HK-2 (cell line): ENCODE data around the gene TVP23A.
A peak's percentile ranks its signal among the peaks of the same experiment; 100 is the strongest.
"Not testable (repeated sequence)": the region's sequence is repeated elsewhere in the genome, so short reads cannot be mapped to it uniquely, and the experiment has no call there.

ENCODE experiments used
- DNase-seq: peaks from one replicate; pipeline ENCODE4 v3.0.0-alpha.2; 2018; ENCODE audit not compliant: unreplicated experiment

Gene TVP23A

GRCh38 chr16:10835281-10835931 is 16.8 kb upstream of the TVP23A start:
- no peak for DNase-seq

DNA sequence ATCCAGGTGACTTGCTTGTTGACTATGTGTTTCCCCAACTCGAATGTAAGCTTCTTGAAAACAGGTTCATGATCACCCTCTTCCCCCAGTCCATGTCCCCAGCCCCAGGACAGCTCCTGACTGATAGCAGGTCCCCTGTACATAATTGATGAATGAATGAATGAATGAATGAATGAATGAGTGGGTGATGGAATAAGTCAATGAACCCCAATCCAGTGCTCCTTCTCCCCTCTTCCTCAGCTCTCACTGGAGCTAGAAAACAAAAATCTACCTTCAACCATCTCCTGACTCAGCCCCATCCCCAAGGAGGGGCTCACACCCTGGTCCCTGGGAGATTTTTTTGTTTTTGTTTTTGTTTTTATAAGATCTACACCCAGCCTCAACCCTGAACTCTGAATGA is 16.2 kb upstream of the TVP23A start:
- no peak for DNase-seq

DNA sequence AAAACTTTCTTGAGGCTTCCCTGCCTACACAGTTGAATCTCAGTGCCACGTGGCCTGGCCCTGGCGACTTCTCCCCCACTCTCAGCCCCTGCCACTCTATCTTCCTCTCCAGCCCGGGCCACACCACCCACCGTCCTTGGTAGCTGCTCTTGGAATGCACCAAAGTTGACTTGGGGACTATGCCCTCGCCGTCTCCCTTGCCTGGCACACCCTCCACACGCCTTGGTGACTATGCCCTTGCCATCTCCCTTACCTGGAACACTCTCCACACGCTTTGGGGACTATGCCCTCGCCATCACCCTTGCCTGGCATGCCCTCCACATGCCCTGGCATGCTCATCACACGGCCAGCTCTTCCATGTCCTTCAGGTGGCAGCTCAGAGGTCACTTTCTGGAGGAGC is 15.5 kb upstream of the TVP23A start:
- DNase-seq = no peak

DNA sequence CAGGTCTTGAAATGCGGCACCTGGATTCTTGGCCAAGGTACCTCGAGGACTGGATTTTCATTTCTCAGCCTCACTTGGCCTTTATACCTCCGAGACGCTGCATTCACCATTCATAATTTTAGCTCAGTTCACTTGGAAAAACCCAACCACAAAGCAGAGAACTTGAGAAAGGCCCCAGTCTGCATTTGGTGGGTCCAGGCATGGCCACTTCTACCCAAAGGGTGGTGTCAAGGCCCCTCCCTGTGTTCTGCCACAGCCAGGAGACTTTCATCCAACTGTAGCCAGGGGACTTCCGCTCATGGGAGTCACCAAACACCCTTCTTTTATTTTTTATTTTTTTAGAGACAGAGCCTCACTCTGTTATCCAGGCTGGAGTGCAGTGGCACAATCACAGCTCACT is 14.7 kb upstream of the TVP23A start:
- no peak for DNase-seq

- DNase-seq = no peak
These were observed 13.6 kb upstream of the TVP23A start for GRCh38 chr16:10831894-10832886.

DNA sequence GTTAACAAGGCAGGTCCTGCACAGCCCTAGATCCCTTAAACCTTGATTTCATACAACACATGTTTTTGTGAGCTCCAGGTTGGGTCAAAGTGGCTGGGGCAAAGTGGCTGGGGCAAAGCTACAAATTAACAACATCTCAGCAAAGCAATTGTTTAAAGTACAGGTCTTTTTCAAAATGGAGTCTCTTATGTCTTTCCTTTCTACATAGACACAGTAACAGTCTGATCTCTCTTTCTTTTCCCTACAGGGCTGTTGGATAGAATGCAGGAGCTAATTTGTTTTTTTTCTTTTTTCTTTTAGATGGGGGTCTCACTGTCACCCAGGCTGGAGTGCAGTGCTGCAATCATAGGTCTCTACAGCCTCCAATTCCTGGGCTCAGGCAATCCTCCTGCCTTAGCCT is 11.6 kb upstream of the TVP23A start:
- DNase-seq = not testable (repeated sequence)

GRCh38 chr16:10829390-10830098 is 10.9 kb upstream of the TVP23A start:
- not testable (repeated sequence) for DNase-seq

DNA sequence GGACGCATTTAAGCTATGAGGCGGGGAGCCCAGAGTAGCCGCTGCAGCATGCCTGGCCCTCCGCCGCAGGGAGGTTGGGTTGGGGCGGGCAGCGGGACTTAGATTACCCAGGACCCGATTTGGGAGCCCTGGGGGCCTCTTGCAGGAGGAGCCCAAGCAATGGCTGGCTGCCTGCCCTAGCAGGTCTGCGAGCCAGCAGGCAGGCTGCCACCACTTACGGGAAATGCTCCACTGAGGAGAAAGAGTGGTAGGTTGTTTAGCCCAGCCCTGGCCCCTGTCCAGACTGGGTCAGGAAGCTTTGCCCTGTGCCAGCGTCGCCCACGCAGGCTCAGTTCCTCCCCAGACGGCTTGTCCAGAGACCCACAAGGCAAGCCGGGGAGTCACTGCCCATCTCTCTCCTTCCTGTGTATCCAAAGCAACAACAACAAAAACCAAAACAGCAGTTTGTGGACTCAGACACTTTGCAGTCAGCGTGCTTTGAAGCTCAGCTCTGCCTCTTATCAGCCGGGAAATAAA is 10.3 kb upstream of the TVP23A start:
- DNase-seq = peak; percentile 11

GRCh38 chr16:10827691-10828341 is 9.2 kb upstream of the TVP23A start:
- peak; percentile 15 for DNase-seq

GRCh38 chr16:10824111-10824893 is 5.7 kb upstream of the TVP23A start:
- DNase-seq = no peak

- DNase-seq = no peak
These were observed 4.1 kb upstream of the TVP23A start for GRCh38 chr16:10822702-10823101.

DNA sequence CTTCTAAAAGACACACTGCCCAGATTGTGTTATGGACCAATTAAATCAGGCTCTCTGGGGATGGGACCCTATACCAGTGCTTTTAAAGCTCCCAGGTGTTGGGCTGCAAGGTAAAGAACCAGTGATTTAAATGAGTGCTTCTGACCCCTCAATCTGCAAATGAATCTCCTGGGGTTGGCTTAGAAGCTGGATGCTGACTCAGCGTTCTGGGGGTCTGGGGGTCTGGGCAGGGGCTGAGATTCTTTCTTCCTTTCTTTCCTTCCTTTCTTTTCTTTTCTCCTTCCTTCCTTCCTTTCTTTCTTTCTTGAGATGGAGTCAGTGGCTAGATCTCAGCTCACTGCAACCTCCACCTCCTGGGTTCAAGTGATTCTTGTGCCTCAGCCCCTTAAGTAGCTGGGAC is 2.0 kb upstream of the TVP23A start:
- no peak for DNase-seq

DNA sequence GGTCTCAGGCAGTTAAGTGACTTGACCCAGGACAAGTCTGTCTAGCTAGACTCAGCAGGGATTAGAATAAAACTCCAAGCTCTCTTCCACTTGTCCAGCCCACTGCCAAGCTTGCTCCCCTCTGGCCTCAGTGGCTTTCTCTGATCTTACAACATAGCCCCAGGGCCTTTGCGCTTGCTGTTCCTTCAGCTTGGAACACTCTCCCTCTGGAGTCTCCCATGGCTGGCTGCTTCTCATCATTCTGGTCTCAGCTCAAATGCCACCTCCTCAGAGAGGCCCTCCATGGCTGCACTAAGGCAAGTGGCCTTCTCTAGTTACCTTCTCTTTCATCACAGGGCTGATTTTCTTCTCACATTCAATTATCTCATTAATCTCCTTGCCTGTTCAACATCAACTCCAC is 1.1 kb downstream of the TVP23A start:
- no peak for DNase-seq

- no peak for DNase-seq
These were observed 5.5 kb downstream of the TVP23A start for GRCh38 chr16:10813099-10813455.

DNA sequence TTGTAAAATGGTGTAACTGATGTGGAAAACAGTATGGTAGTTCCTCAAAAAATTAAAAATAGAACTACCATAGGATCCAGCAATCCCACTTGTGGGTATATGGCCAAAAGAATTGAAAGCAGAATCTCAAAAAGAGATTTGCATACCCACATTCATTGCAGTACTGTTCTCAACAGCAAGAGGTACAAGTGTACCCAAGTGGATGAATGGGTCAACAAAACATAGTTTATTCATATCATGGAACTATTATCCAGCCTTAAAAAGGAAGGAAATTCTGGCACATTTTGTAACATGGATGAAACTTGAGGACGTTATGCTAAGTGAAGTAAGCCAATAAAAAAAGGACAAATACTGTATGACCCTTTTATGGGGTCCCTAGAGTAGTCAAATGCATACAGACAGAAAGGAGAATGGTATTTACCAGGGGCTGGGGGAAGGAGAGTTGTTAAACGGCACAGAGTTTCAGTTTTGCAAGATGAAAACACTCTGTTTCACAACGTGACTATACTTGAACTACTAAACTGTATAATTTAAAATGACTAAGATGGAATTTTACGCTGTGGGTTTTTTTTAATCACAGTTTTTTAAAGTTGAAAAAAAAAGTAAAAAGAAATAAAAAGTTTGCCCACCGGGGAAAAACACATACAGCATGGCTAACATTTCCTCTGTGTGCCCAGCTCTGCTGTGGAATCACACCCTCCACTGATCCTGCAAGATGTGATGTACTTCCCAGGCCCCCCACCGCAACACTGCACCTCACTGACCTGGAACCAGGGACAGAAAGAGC is 6.1 kb downstream of the TVP23A start:
- no peak for DNase-seq

- no peak for DNase-seq
These were observed 8.9 kb downstream of the TVP23A start for GRCh38 chr16:10809706-10810105.

- no peak for DNase-seq
These were observed 9.7 kb downstream of the TVP23A start for GRCh38 chr16:10808850-10809249.

DNA sequence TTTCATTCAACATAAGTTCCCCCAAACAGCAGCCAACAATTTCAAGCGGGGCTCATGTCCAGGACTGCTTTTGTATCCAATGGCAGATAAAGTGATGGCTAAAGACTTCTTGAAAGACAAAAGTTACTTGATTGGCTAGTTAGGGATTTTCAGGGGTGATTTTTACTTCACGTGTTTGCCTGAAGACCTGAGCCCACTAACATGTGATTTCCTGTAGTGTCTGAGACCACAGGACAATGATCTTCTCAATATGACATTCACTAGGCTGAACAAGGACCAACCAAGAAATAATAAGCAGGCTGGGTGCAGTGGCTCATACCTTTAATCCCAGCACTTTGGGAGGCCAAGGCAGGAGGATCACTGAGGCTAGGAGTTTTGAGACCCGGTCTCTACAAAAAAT is 10.4 kb downstream of the TVP23A start:
- no peak for DNase-seq

- DNase-seq = no peak
These were observed 11.9 kb downstream of the TVP23A start for GRCh38 chr16:10806698-10807097.

GRCh38 chr16:10805334-10805733 is 13.3 kb downstream of the TVP23A start:
- no peak for DNase-seq
